ENCODE measurements around the gene ZMYND12. TPM values are rescaled to one million over a fixed set of nuclear protein-coding genes. Genes with fewer than 3 reads are reported as not detected.

ZMYND12 gene
- total RNA-seq, 2 experiments from 2014 or later: 0.96 to 1.3 TPM

GRCh38 chr1:42431514-42431913 lies 24.3 kb downstream of the ZMYND12 start:
- no peak for DNase-seq
- POLR2A ChIA-PET: no interaction called here
- Mint-ChIP-seq H3K4me1 (no peaks in the 10 kb centered on the region), H3K9me3 (no peaks in the 10 kb centered on the region), H3K36me3 (ENCODE audit: low read depth) (no peaks in the 10 kb centered on the region), H3K4me3 (no peak overlapping the region), H3K27ac (no peak overlapping the region), H3K27me3 (no peaks in the 10 kb centered on the region)
- CTCF ChIA-PET: no interaction called here

GRCh38 chr1:42430286-42431135 lies 25.3 kb downstream of the ZMYND12 start:
- Mint-ChIP-seq H3K36me3 (ENCODE audit: low read depth) (no peaks in the 10 kb centered on the region), H3K27me3 (no peaks in the 10 kb centered on the region), H3K9me3 (no peaks in the 10 kb centered on the region), H3K27ac (no peak overlapping the region), H3K4me3 (no peak overlapping the region), H3K4me1 (no peaks in the 10 kb centered on the region)
- ChIA-PET CTCF (no interaction called here), POLR2A (no interaction called here)
- no peak for DNase-seq

DNA sequence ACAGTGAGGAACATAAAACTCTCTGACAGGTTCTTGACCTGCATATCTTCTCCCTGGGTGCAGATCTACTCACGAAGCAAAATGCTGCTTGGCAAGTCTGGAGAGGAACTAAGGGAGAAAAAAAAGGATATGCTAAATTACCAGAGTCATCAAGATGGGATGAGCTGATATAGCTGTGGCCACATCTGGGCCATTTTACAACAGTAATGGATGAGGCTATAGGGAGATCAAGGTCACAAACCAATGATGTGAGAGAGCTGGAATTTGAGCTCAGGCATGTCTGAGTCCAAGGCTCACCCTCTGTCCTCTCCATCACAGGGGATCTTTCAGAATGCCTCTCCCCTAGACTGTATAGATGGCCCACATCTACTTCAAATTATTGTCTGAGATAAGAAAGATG lies 26.2 kb downstream of the ZMYND12 start:
- ChIA-PET POLR2A (no interaction called here), CTCF (no interaction called here)
- H3K27me3 Mint-ChIP-seq: no peaks in the 10 kb centered on the region
- no peaks in the 10 kb centered on the region for H3K9me3 Mint-ChIP-seq
- H3K4me1 Mint-ChIP-seq: no peaks in the 10 kb centered on the region
- H3K4me3 Mint-ChIP-seq: no peak overlapping the region
- no peaks in the 10 kb centered on the region for H3K36me3 Mint-ChIP-seq (ENCODE audit: low read depth)
- no peak overlapping the region for H3K27ac Mint-ChIP-seq
- DNase-seq: no peak

- no peak overlapping the region for H3K4me3 Mint-ChIP-seq
These were observed 28.6 kb downstream of the ZMYND12 start for GRCh38 chr1:42427240-42427639.

GRCh38 chr1:42424201-42424600 lies 31.6 kb downstream of the ZMYND12 start:
- Mint-ChIP-seq H3K4me1 (no peaks in the 10 kb centered on the region), H3K4me3 (no peak overlapping the region), H3K9me3 (no peaks in the 10 kb centered on the region), H3K36me3 (ENCODE audit: low read depth) (no peaks in the 10 kb centered on the region), H3K27ac (no peak overlapping the region), H3K27me3 (no peaks in the 10 kb centered on the region)
- DNase-seq: no peak
- ChIA-PET POLR2A (no interaction called here), CTCF (no interaction called here)

More at GRCh38 chr1:42427240-42427639, 28.6 kb downstream of the ZMYND12 start:
- ChIA-PET CTCF (no interaction called here), POLR2A (no interaction called here)
- no peaks in the 10 kb centered on the region for H3K9me3 Mint-ChIP-seq
- no peak overlapping the region for H3K27ac Mint-ChIP-seq
- H3K4me1 Mint-ChIP-seq: no peaks in the 10 kb centered on the region
- no peak for DNase-seq
- H3K36me3 Mint-ChIP-seq (ENCODE audit: low read depth): no peaks in the 10 kb centered on the region
- no peaks in the 10 kb centered on the region for H3K27me3 Mint-ChIP-seq

DNA sequence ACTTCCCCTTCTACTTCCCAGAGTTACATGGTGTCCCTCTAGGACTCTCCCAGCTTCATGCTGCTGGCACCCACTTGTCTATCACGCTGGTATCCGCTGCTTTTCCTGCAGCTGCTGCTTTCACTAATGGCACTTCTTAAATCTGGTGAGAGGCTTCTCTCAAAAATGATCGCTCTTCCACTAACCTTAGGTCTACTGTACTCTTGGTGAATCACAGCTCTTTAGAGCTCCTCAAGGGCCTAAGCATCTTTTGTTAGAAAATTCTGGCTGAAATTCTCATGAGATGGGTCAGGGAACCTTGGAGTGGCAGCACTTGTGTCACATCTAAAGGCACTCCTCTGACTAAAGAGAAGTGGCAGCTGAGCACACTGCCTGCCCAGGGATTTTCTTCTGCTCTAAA lies 32.1 kb downstream of the ZMYND12 start:
- POLR2A ChIA-PET: no interaction called here
- Mint-ChIP-seq H3K27ac (no peak overlapping the region), H3K9me3 (no peaks in the 10 kb centered on the region), H3K4me1 (no peaks in the 10 kb centered on the region), H3K4me3 (no peak overlapping the region), H3K27me3 (no peaks in the 10 kb centered on the region), H3K36me3 (ENCODE audit: low read depth) (no peaks in the 10 kb centered on the region)
- DNase-seq: no peak
- CTCF ChIA-PET: no interaction called here

DNA sequence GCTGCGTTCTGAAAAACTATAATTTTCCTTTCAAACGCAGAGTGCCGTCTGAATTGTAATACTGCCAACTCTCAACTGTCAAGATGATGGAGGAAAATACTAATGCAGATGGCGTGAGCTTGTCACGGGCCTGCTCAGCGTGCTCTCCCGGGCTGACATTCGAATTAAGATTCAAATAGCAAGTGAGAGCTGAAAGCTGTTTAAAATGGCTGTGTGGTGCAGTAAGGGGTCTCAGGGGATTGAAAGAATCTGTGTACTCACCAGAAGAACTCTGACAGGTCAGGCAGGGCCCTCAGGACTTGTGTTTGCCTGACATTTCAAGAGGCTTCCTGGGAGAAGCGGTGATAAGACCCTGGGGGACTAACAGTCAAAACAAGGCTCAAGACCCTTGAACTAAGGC lies 33.1 kb downstream of the ZMYND12 start:
- H3K27me3 Mint-ChIP-seq: no peaks in the 10 kb centered on the region
- no peak for DNase-seq
- POLR2A ChIA-PET: no interaction called here

GRCh38 chr1:42420911-42421585 lies 34.8 kb downstream of the ZMYND12 start:
- CTCF ChIA-PET: no interaction called here
- DNase-seq: no peak

More for the DNA sequence above, 33.1 kb downstream of the ZMYND12 start:
- Mint-ChIP-seq H3K27ac (no peak overlapping the region), H3K4me1 (no peaks in the 10 kb centered on the region), H3K9me3 (no peaks in the 10 kb centered on the region), H3K36me3 (ENCODE audit: low read depth) (no peaks in the 10 kb centered on the region), H3K4me3 (no peak overlapping the region)
- CTCF ChIA-PET: no interaction called here

GRCh38 chr1:42420121-42420520 lies 35.7 kb downstream of the ZMYND12 start:
- ChIA-PET CTCF (no interaction called here), POLR2A (no interaction called here)
- DNase-seq: no peak
- Mint-ChIP-seq H3K27me3 (no peaks in the 10 kb centered on the region), H3K27ac (no peak overlapping the region), H3K9me3 (no peaks in the 10 kb centered on the region), H3K36me3 (ENCODE audit: low read depth) (no peaks in the 10 kb centered on the region), H3K4me3 (no peak overlapping the region), H3K4me1 (no peaks in the 10 kb centered on the region)

More at GRCh38 chr1:42420911-42421585, 34.8 kb downstream of the ZMYND12 start:
- no peaks in the 10 kb centered on the region for H3K9me3 Mint-ChIP-seq
- POLR2A ChIA-PET: no interaction called here
- no peak overlapping the region for H3K4me3 Mint-ChIP-seq
- no peaks in the 10 kb centered on the region for H3K4me1 Mint-ChIP-seq
- no peaks in the 10 kb centered on the region for H3K36me3 Mint-ChIP-seq (ENCODE audit: low read depth)
- H3K27me3 Mint-ChIP-seq: no peaks in the 10 kb centered on the region
- H3K27ac Mint-ChIP-seq: no peak overlapping the region

- no peaks in the 10 kb centered on the region for H3K27me3 Mint-ChIP-seq
- no peak for DNase-seq
- POLR2A ChIA-PET: no interaction called here
- CTCF ChIA-PET: no interaction called here
- no peaks in the 10 kb centered on the region for H3K36me3 Mint-ChIP-seq (ENCODE audit: low read depth)
- H3K4me1 Mint-ChIP-seq: no peaks in the 10 kb centered on the region
- H3K27ac Mint-ChIP-seq: no peak overlapping the region
- no peak overlapping the region for H3K4me3 Mint-ChIP-seq
- no peaks in the 10 kb centered on the region for H3K9me3 Mint-ChIP-seq
These were observed 36.5 kb downstream of the ZMYND12 start for GRCh38 chr1:42419126-42419821.

DNA sequence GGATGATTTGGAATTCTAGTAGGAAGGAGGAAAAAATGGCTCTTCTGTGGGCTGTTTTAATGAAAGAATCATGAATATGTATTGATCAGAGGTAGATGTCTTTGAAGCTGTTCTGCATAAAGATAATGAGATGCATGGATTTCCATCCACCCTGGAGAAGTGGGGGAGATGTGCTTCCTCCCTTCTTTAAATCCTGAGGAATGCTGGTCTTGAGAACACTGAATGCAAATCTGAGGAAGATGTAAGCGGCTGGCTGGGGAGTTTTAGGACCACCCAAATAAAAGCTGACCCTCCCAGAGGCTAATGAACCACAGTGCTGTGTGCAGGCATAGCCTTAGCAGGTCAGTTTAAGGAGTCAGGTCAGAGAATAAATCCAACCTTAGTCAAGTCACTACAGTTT lies 37.3 kb downstream of the ZMYND12 start:
- H3K27me3 Mint-ChIP-seq: no peaks in the 10 kb centered on the region
- no peaks in the 10 kb centered on the region for H3K9me3 Mint-ChIP-seq
- no peak overlapping the region for H3K4me3 Mint-ChIP-seq
- DNase-seq: no peak
- ChIA-PET POLR2A (no interaction called here), CTCF (no interaction called here)
- no peak overlapping the region for H3K27ac Mint-ChIP-seq
- no peaks in the 10 kb centered on the region for H3K4me1 Mint-ChIP-seq
- no peaks in the 10 kb centered on the region for H3K36me3 Mint-ChIP-seq (ENCODE audit: low read depth)

DNA sequence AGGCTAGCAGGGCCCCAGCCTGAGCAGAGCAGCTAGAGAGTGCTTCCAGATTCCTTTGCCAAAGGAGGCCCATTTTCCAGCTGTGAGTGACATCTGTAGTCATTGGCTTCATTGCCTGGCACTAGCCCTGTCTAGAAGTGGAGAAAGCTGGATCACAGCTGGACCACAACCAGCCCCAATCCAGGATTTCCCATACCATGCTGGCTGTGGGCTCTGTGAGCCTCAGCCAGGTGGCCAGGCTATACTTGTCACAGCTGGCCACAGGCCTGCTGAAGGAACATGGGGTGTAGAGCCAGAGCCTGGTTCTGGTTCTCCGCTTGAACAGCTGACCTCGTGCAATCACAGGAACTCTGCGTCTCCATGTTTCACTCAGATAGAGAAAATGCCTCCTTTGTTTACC lies 38.7 kb downstream of the ZMYND12 start:
- Mint-ChIP-seq H3K27ac (no peak overlapping the region), H3K27me3 (no peaks in the 10 kb centered on the region), H3K36me3 (ENCODE audit: low read depth) (no peaks in the 10 kb centered on the region), H3K4me3 (no peak overlapping the region), H3K4me1 (no peaks in the 10 kb centered on the region), H3K9me3 (no peaks in the 10 kb centered on the region)
- CTCF ChIA-PET: no interaction called here
- POLR2A ChIA-PET: no interaction called here
- DNase-seq: no peak

- Mint-ChIP-seq H3K4me3 (no peak overlapping the region), H3K4me1 (no peaks in the 10 kb centered on the region), H3K36me3 (ENCODE audit: low read depth) (no peaks in the 10 kb centered on the region), H3K27ac (no peak overlapping the region), H3K27me3 (no peaks in the 10 kb centered on the region), H3K9me3 (no peaks in the 10 kb centered on the region)
- ChIA-PET CTCF (no interaction called here), POLR2A (no interaction called here)
- no peak for DNase-seq
These were observed 41.0 kb downstream of the ZMYND12 start for GRCh38 chr1:42414551-42415496.

Data from activated CD4-positive, alpha-beta memory T cell treated with anti-CD3 and anti-CD28 coated beads, Interleukin-2, amount 10 ng/mL, durations not matched to agents 7 days and 5 days (primary cell).